Stimulated activated CD4-positive, alpha-beta T cell treated with anti-CD3 and anti-CD28 coated beads, Interleukin-2, amount 100 ng/mL, for 24 hours (primary cell): Measurements from ENCODE around the gene ADGRL1.

Source experiments
- DNase-seq, 2 donors: peaks; one replicate each; pipeline ENCODE4 v3.0.0-alpha.2; 2020

The ADGRL1 gene

DNA sequence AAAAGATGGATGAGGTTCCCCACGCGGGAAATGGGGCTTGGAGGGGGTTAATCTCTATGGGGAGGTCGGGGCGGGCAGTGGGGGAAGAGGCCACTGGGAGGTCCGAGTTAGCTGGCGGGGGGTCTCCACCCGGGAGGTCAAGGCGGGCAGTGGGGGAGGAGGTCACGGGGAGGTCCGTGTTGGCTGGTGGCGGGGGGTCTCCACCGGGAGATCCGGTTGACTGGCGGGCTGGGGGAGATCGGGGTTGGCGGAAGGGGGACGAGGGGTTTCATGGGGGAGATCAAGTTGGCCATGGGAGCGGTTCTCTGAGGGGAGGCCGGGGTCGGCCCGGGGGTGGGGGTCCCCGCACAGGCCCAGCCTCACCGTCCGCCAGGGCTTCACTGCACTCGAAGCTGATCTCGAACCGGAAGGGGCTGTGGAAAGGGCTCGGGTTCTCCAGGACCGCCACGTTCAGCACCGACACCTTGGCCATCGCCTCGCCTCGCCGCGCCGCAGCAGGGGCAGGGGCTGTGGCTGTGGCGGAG lies 69.9 kb downstream of the ADGRL1 start:
- no peak for DNase-seq

DNA sequence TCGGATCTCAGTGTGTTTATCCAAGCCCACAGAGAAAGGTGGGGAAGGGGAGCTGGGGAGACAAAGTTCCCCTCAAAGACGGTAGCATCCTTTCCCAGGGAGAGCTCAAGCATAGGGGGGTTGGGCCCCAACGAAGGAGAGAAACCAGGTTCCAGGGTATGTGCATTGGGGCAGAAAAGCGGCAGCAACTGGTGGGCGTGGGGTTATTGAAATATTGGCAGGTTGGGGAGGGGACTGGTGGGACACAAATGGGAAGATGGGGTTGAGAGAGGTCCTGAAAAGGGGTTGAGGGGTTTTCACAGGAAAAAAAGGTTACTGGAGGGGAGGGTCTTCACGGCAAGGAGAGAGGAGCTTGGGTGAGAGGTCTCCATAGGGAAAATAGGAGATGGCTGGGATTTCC lies 70.6 kb downstream of the ADGRL1 start:
- no peak for DNase-seq

DNA sequence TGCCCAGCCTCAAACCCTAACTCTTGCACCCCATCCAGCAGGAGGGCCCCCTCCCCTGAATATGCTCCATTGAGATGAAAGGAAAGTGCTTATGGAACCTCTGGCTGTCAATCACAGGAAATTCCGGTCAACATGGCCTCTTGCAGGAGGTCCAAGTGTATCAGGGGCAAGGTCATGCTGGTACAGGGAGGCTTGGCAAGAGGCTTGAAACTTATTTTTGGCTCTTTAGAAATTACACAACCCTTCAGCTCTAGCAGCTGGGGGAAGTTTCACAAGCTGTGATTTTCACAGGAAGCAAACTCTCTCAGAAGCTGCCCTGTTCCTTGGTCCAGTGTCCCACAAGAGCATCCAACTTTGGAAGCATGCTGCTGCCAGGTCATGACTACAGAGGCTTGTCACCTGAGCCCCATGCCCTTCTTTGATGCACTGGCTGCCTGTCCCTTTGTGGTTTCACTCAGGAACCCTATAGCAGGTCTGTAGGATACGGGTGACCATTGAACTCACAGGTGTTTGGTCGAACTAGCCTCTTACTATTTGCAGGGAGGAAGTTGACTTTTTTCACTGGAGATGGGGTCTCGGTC lies 78.0 kb downstream of the ADGRL1 start:
- DNase-seq: no peak

DNA sequence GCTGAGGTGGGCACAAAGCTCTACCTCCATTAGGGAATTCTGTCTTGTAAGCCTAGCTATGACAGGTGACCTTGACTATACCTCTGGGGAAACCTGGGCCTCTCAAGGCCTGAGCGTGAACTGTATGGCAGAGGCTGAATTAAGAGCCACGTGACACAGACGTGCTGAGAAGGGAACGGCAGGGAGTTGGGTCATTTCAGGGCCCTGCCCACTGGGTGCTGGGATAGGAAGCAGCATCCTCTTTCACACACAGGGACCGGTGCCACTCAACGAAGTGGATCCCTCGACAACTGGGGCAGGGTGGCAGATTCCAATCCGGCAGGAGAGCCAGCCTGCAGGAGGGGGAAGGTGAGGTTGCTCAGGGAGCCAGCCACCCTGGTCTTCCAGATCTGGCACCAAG lies 78.8 kb downstream of the ADGRL1 start:
- DNase-seq: no peak

DNA sequence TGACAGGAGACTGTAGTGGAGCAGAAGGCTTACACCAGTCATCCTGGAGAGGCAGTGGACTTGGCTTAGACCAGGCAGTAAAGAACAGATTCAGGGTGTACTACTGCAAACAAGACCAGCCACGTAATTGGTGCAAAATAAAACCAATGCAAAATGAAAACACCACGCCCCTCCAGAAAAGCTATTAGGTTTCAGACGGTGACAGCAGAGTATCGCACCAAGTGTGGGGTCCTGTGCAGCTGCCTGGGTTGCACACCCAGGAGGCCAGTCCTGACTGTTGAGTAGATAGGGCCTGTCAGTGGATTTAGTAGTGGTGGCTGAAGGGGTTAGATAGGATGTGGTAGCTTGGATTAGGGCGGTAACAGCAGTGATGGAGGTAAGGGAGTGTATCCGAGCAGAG lies 83.0 kb downstream of the ADGRL1 start:
- DNase-seq: no peak

DNA sequence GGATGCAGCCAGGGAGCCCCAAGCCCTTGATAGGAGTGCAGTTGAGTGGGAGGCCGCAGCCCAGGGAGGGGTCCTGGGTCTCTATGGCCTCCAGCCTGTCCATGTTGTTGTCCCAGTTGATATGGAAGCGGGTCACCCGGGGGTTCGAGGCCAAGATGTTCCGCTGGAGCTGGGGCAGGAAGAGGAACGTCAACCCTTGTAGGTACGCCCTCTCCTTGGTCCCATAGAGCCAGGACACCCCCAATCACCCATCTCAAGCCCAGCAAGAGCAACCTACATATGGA lies 85.5 kb downstream of the ADGRL1 start:
- DNase-seq: no peak

DNA sequence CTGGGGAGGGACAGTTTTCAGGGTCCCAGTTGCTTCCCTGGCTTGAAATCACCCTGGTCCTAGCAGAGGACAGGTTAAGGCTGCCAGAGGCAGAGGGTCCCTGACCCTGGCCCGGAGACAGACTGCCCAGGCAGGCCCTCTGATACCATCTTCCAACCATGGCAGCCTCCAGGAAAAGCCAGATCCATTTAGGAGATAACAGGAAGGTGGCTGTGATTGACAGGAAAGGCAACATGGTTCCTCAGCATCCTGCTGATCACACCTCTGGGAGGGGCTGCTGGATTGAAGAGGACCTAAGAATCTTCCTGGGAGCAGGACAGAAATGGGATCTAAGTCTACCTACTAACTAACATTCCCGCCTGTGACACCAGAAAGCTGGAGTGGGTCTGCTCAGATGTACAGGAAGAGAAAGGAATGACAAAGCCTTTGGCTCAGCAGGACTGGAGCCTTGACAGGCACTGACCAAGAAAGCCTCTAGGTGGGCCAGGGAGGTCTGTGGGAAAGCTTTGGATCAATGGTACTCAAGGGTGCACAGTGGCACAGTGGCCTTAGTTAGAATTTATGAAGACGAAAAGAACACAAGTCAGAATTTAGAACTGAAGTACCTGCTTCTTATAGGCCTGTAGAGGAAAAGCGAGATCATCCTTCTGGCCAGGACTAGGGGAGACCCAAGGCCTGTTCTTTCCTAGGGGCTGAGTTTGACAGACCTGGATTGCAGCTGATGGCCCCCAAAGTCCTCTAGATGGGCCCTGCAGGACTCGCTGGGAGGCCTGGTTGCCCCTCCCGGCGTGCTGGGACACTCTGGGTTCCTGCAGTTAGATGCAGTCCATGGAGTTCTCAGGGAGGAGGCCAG lies 86.1 kb downstream of the ADGRL1 start:
- no peak for DNase-seq

DNA sequence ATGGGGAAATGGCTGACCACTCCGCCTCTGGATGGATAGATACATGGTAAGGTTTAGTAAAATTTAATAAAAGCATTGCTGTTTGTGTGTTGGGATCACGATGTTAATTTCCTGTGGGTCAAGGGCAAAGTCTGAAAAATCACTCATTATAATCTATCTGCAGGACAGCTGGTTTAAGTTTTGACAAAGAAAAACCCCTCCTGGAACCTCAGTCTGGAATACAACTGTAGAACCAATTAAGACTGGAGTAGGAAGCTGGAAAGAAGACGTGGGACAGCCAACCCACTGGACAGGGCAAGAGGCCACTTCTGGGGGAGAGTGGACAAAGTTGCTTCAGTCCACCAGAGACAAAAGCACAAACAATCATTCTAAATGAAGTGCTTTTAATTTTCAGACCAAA lies 86.8 kb downstream of the ADGRL1 start:
- DNase-seq: no peak

DNA sequence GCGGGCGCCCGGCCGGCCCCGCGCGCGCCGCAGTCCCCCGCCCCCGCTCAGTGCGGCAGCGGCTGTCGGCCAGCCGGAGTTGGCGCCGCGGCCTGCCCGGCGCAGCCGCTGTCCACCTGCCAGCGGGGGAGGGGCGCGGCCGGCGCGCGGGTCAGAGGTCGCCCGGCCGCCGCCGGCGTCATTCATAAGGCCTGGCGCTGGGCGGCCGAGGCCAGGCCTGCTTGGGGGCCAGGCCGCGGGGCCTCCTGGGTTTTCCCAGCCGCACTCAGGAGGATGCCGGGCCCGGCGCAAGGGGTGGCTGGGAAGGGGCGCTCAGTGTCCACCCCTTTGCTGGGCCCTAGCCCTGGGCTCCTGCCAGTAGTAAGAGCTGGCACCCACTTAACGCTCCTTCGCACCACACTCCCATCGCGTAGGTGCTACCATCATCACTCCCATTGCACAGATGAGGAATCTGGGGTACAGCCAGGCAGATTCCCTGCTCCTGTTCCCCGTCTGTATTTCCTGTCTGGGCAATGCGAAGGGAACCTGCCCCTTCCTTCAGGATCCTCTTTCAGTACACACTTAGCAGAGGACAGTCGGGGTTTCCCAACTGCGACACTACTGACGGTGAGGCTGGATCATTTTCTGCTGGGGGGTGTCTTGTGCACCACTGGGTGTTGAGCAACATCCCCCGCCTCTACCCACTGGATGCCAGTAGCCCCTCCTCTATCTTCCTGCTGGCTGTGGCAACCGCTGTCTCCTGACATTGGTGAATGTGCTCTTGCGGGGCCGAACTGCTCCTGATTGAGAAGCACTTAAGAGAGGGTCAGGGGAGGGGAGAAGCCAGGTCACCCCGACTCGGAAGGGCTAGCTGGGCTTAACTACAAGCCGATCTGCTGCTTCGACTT lies 87.6 kb downstream of the ADGRL1 start:
- DNase-seq: peak; percentile 34 to 40

DNA sequence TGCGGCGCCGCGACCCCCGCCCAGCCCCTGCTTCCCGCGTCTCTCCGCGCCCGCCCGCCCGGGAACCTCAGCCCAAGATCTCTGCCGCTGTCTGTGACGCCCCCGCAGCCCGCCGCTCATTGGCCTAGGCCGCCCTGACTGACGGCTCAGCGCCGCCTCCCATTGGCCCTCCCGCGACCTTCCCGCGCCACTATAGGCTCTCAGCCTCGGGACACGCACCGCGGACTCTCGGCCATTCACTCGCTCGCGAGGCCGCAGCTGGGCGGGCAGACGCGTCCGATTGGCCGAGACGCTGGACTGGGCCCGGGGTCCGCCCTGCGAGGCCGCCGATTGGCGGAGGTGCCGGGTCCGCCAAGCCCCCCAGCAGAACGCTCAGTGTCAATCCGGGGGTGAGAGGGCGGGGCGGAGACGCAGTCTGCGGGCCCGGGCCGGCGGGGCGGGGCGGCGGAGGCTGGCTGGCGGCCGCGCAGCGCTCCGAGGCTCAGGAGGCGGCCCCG lies 88.3 kb downstream of the ADGRL1 start, which contains the start of gene PRKACA:
Gene PRKACA, minus strand, starts transcription at position 95 of the 497 bp plus-strand sequence. CDS start 215 bp downstream, outside the sequence.
- peak; percentile 97 to 98 for DNase-seq

DNA sequence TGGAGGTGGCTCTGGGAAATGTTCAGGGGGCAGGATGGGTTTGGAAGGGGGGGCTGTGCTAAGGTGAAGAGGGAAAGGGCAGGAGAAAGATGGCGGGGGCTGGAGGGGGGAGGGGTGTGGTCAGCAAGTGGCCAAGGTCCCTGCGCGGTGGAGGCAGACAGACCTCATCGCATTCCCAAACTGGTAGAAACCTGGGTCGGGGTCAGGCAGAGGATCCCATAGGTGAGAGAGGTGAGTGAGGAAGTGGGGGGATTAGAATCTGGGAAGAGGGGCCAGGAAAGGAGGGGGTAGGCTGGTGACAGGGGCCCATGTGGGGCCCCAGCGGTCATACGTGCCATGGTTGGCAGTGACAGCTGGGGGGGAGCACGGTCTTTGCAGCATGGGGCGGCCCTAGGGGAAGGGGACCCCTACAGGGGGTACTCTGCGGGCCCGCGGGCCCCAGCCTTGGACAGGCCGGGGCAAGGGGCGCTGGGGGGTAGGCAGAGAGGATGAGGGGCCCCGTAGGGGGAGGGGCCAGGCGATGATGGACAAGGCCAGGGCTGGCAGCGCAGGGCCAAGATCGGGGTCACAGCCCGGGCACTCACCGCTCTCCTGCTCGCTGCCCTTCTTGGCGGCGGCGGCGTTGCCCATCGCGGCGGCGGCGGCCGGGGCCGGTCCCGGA lies 88.9 kb downstream of the ADGRL1 start:
- peak in 1 of 2 donors; percentile 25 for DNase-seq

DNA sequence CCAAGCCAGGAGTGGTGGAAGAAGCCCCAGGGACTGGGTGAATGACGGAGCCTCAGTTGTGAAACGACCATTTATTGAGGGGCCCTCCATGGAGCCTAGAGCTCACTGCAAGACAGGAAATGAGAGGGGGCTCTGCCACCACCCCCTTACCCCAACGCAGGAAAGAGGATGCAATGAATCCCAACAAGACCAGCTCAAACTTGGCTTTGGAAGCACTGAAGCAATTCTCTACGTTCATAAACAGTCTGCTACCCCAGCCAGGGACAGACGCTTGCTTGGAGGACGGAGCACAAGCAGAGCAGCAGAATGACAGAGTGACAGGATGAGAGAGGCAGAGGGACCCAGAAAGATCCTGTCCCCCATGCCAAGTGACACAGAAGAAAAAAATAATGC lies 89.4 kb downstream of the ADGRL1 start:
- DNase-seq: no peak

DNA sequence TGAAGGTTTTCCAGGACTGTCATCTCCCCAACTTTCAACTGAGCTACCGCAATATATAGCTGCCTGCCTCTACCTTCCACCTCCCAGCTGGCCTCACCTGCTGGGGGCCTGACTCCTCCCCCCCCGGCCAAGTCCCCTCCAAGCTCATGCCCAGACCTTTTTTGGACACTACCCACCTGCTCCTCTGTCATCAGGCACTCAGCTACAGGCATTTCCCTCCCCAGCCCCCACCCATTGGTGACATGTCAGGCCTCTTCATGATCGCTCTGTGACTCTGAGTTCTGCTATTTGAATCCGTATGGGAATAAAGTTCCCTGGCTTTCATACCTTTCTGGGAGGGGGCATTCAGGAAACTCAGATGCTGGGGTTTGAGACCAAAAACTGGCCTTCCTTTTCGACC lies 90.2 kb downstream of the ADGRL1 start:
- no peak for DNase-seq

DNA sequence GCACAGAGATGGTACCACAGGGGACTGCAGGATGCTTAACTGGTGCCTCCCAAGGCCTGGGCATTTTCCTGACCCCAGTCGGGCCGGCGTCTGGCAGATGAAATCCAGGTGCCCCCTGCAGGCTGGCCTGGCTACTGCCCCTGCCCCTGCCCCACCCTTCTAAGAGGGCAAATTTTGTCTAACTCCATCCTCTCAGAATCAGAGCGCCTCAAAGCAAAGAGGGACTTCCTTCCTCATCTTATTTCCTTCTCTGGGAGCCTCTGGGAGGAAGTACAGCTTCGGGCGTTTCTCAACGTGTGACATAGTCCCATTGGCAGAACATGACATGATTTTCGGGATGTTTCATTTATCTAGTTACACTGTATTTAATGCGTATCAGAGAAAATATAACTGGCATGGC lies 91.1 kb downstream of the ADGRL1 start:
- peak; percentile 62 to 68 for DNase-seq

DNA sequence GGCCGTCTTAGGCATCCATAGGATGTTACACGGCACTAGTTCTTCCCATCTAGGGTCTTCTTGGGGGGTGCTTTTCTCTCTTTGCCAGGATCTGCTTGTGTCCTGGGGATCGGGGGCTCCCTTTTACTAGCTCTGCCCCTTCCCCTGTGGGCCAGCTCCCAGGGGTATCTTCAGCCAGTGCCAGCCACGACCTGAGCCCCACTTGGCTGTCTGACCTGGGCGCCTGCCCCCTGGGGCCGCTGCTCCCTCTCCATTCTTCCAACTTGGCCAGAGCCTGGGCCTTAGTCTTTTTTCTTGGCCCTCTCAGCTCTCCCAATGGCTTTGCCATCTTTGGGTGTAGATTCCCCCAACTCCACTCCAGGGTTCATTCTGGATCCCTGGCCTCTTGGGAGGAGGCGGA lies 91.5 kb downstream of the ADGRL1 start:
- no peak for DNase-seq

DNA sequence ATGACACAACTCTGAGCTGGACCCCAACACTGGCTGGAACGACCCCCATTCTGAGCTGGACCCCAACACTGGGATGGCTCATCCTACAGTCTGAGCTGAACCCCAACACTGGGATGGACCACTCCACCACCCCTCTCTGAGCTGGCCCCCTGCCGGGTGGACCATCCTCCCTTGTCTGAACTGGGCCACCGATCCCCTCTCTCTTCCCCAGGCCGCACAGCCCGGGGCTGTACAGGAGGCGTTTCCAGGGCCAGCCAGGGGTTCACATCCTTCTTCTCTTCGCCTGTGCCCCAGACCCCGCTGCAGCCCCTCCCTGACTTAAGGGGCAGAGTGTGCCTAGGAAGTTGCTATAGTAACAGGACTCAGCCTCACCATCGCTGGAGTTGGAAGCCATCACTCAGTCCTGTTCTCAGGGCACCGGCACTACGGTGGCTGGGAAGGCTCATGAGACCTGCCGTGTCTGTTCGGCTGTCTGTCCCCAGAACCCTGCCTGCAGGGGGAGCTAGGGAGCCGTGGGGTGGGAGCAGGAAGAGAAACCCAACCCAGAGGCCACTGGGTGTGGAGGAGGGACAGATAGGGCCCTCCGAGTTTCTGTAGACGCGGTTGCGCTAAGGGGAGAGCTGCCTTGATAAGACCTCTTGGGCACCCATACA lies 92.1 kb downstream of the ADGRL1 start:
- peak; percentile 62 to 68 for DNase-seq

DNA sequence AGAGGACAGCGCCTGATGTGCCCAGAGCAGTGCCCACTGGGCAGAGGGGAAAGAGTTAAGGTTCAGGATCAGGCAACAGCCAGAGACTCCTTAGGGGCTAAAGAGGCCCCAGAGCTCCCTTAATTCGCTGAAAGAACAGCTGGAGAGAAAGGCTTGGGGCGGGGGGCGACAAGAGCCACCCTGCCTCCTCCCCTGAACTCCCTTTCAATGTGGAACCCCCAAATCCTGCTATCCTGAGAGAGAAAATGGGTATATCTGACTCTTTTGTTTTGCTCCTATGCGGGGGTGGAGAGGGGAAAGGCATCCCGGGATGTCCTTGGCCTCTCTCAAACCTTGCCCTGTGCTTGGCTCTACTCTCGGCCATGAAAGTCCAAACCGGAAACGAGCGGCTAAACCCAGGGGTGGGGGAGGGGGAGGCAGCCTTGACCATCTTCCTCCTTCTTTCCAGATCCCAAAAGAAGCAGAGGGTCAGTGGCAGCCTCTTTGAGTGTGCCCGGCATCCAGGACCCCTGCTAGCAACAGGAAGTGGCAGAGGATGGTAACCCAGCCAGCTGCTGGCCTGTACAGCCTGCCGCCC lies 93.1 kb downstream of the ADGRL1 start:
- DNase-seq: no peak

DNA sequence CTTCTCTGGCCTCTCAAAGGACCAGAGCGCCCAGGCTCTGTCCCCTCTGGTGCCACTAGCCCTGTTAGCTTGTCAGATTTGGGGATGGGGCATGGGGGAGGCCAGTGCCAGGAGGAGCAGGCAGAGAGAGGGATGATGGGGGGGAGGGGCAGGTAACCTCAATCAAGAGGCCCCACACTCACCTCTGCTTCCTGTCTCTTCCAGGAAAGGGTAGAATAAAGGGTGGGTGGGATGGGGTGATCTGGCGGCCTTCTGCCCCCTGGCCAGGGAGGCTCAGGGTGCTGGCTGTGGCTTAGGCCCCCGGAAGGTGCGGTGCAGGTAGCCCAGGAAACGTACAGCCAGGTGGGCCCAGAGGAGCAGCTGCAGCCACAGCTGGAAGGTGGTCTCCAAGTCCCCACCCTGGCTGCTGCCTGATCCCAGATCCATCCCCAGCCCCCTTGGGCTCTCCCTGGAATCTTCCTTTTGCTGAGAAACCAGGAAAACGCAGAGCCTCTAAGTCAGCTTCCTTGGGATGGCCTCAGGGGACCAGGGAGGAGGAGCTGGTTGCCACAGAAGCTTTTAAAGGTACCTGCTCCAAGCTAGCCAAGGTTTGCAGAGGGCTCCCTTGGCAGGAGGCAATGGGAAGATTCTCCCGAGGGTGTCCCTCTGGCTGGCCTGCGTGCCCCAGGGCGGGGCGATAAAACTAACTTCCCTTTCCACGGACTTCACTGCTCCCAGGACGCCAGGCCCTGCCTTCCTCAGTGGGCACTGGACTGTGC lies 93.7 kb downstream of the ADGRL1 start:
- no peak for DNase-seq

DNA sequence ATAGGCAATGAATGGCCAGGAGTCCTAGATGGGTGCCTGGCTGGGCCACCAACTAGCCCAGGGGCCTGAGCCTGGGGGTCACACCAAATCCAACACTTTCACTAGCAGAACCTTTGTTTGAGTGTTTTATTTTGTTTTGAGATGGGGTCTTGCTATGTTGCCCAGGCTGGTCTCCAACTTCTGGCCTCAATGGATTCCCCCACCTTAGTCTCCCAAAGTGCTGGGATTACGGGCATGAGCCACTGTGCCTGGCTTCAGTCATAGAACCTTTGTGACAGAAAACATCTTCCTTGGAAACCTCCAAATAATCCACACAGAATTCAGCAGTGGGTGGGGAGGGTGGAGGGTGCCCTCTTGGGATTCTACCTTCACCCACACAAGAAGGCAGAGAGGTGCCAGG lies 94.5 kb downstream of the ADGRL1 start:
- no peak for DNase-seq

DNA sequence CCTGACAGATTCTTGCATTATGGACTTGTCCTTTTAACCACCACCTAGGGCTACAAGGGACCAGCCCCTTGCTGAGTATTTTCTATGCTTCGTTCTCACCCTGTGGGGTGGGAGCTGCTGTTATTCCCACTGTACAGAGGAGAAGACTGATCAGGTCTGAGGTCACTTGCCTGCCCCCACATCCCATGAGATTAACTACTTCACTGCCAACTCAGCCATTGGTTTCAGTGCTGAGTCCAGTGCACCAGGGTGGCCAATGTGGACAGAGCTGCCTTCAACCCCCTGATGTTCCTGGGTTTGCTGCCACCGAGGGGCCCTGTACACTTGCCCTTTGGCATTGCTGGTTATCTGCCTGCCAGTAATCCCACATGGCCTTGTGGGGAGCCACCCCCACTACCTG lies 95.3 kb downstream of the ADGRL1 start:
- no peak for DNase-seq
